ENCODE measurements around the gene IPO4. TPM values are rescaled to one million over a fixed set of nuclear protein-coding genes. Genes with fewer than 3 reads are reported as not detected.

The IPO4 gene
- total and polyA plus RNA-seq, 10 of the 15 experiments (the other 5 are each of a cell fraction or from before 2014, with no cell fraction given), result 7.8 to 139 (median 37.6) TPM

GRCh38 chr14:24232645-24233537, 44.3 kb upstream of the IPO4 start, which contains the start of gene GMPR2:
Gene GMPR2 (plus strand): TSS chr14:24232929. CDS start chr14:24233254, 325 bp downstream.
- peak; percentile 83 for FAIRE-seq
- TF ChIP-seq HCFC1 (IDR thresholded peaks at IDR 0.05; ENCODE audit: low read length) (no peak), HDAC2 (IDR thresholded peaks at IDR 0.05) (no peak), ETV6 (conservative IDR thresholded peaks at IDR 0.05 in 1 of 2, IDR thresholded peaks at IDR 0.05 in 1 of 2; ENCODE audit: borderline replicate concordance in 1 of 2, low read depth in 1 of 2) (0 out of 4 replicates have a peak, but pooled peaks of 1 of the 2 experiments have one; percentile 17), ZBED1 (IDR thresholded peaks at IDR 0.05; ENCODE audit: borderline replicate concordance) (no peak), TCF12 (IDR thresholded peaks at IDR 0.05; ENCODE audit: low read depth, low read length) (no peak), NKRF (conservative IDR thresholded peaks at IDR 0.05) (peak; percentile 80), RELB (IDR thresholded peaks at IDR 0.05; ENCODE audit: low read depth) (peak; percentile 58), ELK1 (IDR thresholded peaks at IDR 0.05; ENCODE audit: low read depth, low read length) (no peak), BMI1 (IDR thresholded peaks at IDR 0.05; ENCODE audit: borderline replicate concordance) (0 out of 2 replicates have a peak, but pooled peaks have one; percentile 22), SREBF1 (IDR thresholded peaks at IDR 0.05; ENCODE audit: low read length) (no peak), ZBTB11 (CRISPR knock-in tag; IDR thresholded peaks at IDR 0.05) (peak; percentile 69)

More at GRCh38 chr14:24232645-24233537, 44.3 kb upstream of the IPO4 start, which contains the start of gene GMPR2:
- Histone ChIP-seq H3K4me2 (ENCODE audit: control insufficient read depth, insufficient read depth) (peak within 1 kb of the TSS; percentile 97), H3K27me3 (replicated peaks in 1 of 2; ENCODE audit: control insufficient read depth in 2 of 2, insufficient read depth in 2 of 2, low read length in 1 of 2) (no peaks in the 10 kb centered on the region), H4K20me1 (ENCODE audit: control insufficient read depth, insufficient read depth) (no peaks in the 10 kb centered on the region), H3K4me1 (ENCODE audit: control insufficient read depth, insufficient read depth, low read length) (peaks cover 14% of the 10 kb centered on the region), H3K9ac (ENCODE audit: control insufficient read depth, insufficient read depth, low read length) (peak within 1 kb of the TSS; percentile 92), H3K9me3 (replicated peaks; ENCODE audit: control insufficient read depth, insufficient read depth, low read length) (no peaks in the 10 kb centered on the region), H3K79me2 (ENCODE audit: control insufficient read depth, insufficient read depth, low read length) (peaks cover 35% of the 10 kb centered on the region), H3K4me3 (peak within 1 kb of the TSS; percentile 87), H3K27ac (ENCODE audit: control insufficient read depth, insufficient read depth) (peak within 1 kb of the TSS; percentile 84), H2AFZ (ENCODE audit: control insufficient read depth, low read depth, low read length) (peak within 1 kb of the TSS; percentile 91), H3K36me3 (ENCODE audit: control insufficient read depth in 2 of 2, insufficient read depth in 2 of 2, low read length in 1 of 2) (peaks cover 2 to 25% of the 10 kb centered on the region in 2 experiments)
- in situ Hi-C loops (cut with MboI) (no loop called here), intact Hi-C loops (cut with micrococcal nuclease; ENCODE audit: unreplicated experiment) (loop anchor here (1.0 kb wide), 2 partner anchors 9 to 20 kb away; partner anchors contain the start of genes CHMP4A and TINF2)
- ChIA-PET POLR2A (interaction anchor here (0.6 to 2.1 kb wide), 3 partner anchors 9 to 36 kb away, joined by 3 to 15 read pairs (median 4); partner anchors contain the start of gene TINF2), SMC1A (ENCODE audit: uncharacterized antibody, unreplicated experiment) (interaction anchor here (0.9 to 2.8 kb wide), 4 partner anchors 9 to 14 kb away, joined by 4 to 12 read pairs (median 5); partner anchors contain the start of gene TINF2), CTCF (interaction anchor here (1.1 to 3.0 kb wide), 6 partner anchors 10 to 101 kb away, joined by 3 to 12 read pairs (median 4); partner anchors contain the start of genes CIDEB, MDP1 and TINF2), RAD21 (ENCODE audit: unreplicated experiment) (interaction anchor here (2.3 kb wide), 1 partner anchor 9 kb away, joined by 13 read pairs; the partner anchor contains the start of gene TINF2)
- WGBS (ENCODE audit: insufficient coverage, insufficient replicate concordance, low lambda C conversion rate, missing lambda C conversion rate), result under 1% methylated on average over 38 of the region's 38 CpGs
- peak; percentile 79 for ATAC-seq
- BruUV-seq (replicated peaks), result TSS peak; percentile 79
- no peak for DNase-seq (ENCODE audit: low read depth, low spot score)

Measured in GM12878 (cell line).